Osteocyte (in vitro differentiated cells): ENCODE results near the gene KL. TPM values are rescaled to one million over a fixed set of nuclear protein-coding genes. Genes with fewer than 3 reads are reported as not detected.

Source experiments
- DNase-seq: peaks from one replicate; pipeline ENCODE4 v3.0.0; 2021; ENCODE audit warnings: mixed read lengths; ENCODE audit not compliant: unreplicated experiment; ENCODE audit errors: extremely low spot score
- H3K27ac Mint-ChIP-seq: one replicate; pipeline ENCODE4 v1.8.0; 2021; ENCODE audit warnings: mild to moderate bottlenecking, mixed read lengths; ENCODE audit not compliant: unreplicated experiment
- H3K27me3 Mint-ChIP-seq: one replicate; pipeline ENCODE4 v1.8.0; 2021; ENCODE audit warnings: mixed read lengths; ENCODE audit not compliant: unreplicated experiment
- H3K36me3 Mint-ChIP-seq: one replicate; pipeline ENCODE4 v1.8.0; 2021; ENCODE audit warnings: mixed read lengths; ENCODE audit not compliant: unreplicated experiment
- H3K4me1 Mint-ChIP-seq: one replicate; pipeline ENCODE4 v1.8.0; 2021; ENCODE audit warnings: mixed read lengths; ENCODE audit not compliant: unreplicated experiment
- H3K4me3 Mint-ChIP-seq: one replicate; pipeline ENCODE4 v1.8.0; 2021; ENCODE audit warnings: mild to moderate bottlenecking, moderate library complexity, mixed read lengths; ENCODE audit not compliant: unreplicated experiment
- H3K9me3 Mint-ChIP-seq: one replicate; pipeline ENCODE4 v1.8.0; 2021; ENCODE audit warnings: mixed read lengths; ENCODE audit not compliant: unreplicated experiment
- CTCF ChIP-seq: fragments of 200-600 bp; sonication (generic); IDR thresholded peaks from 2 replicates; pipeline ENCODE4 v1.5.0; 2021; ENCODE audit warnings: antibody characterized with exemption, mild to moderate bottlenecking, moderate library complexity
- total RNA-seq: library from RNA; stranded (reverse); gene quantifications from 2 replicates; pipeline ENCODE4 v1.2.1, GENCODE V29; 2021

The KL gene
- total RNA-seq, 1 donor from 2014 or later = 0.08 TPM

GRCh38 chr13:33003458-33004019 lies 12.7 kb upstream of the KL start:
- DNase-seq = no peak
- Mint-ChIP-seq H3K4me1 (no peaks in the 10 kb centered on the region), H3K36me3 (peaks cover 7% of the 10 kb centered on the region), H3K27me3 (peaks cover 18% of the 10 kb centered on the region), H3K4me3 (no peak overlapping the region), H3K27ac (no peak overlapping the region), H3K9me3 (peaks cover 8% of the 10 kb centered on the region)
- no peak for TF ChIP-seq CTCF

GRCh38 chr13:33004511-33004910 lies 11.7 kb upstream of the KL start:
- peaks cover 24% of the 10 kb centered on the region for H3K27me3 Mint-ChIP-seq
- H3K4me3 Mint-ChIP-seq = no peak overlapping the region
- no peak for TF ChIP-seq CTCF
- no peak for DNase-seq
- no peak overlapping the region for H3K27ac Mint-ChIP-seq
- peaks cover 16% of the 10 kb centered on the region for H3K9me3 Mint-ChIP-seq
- no peaks in the 10 kb centered on the region for H3K4me1 Mint-ChIP-seq
- peaks cover 10% of the 10 kb centered on the region for H3K36me3 Mint-ChIP-seq

- no peak overlapping the region for H3K4me3 Mint-ChIP-seq
- peaks cover 30% of the 10 kb centered on the region for H3K27me3 Mint-ChIP-seq
These were observed 10.1 kb upstream of the KL start for GRCh38 chr13:33006134-33006533.

GRCh38 chr13:33006638-33007037 lies 9.6 kb upstream of the KL start:
- Mint-ChIP-seq H3K4me1 (no peaks in the 10 kb centered on the region), H3K36me3 (peaks cover 10% of the 10 kb centered on the region), H3K4me3 (no peak overlapping the region), H3K27me3 (peaks cover 28% of the 10 kb centered on the region), H3K9me3 (peaks cover 23% of the 10 kb centered on the region), H3K27ac (no peak overlapping the region)
- no peak for TF ChIP-seq CTCF
- DNase-seq = no peak

More at GRCh38 chr13:33006134-33006533, 10.1 kb upstream of the KL start:
- TF ChIP-seq CTCF = no peak
- H3K4me1 Mint-ChIP-seq = no peaks in the 10 kb centered on the region
- H3K27ac Mint-ChIP-seq = no peak overlapping the region
- peaks cover 10% of the 10 kb centered on the region for H3K36me3 Mint-ChIP-seq
- DNase-seq = no peak
- H3K9me3 Mint-ChIP-seq = peaks cover 23% of the 10 kb centered on the region

- no peak overlapping the region for H3K4me3 Mint-ChIP-seq
- peaks cover 10% of the 10 kb centered on the region for H3K36me3 Mint-ChIP-seq
- H3K27me3 Mint-ChIP-seq = peaks cover 30% of the 10 kb centered on the region
- H3K9me3 Mint-ChIP-seq = peaks cover 23% of the 10 kb centered on the region
- no peak for TF ChIP-seq CTCF
- DNase-seq = no peak
- no peaks in the 10 kb centered on the region for H3K4me1 Mint-ChIP-seq
- H3K27ac Mint-ChIP-seq = no peak overlapping the region
These were observed 9.0 kb upstream of the KL start for GRCh38 chr13:33007237-33007636.
